ENCODE measurements around the gene RBM12.
A peak's percentile ranks its signal among the peaks of the same experiment; 100 is the strongest.

RBM12 gene

DNA sequence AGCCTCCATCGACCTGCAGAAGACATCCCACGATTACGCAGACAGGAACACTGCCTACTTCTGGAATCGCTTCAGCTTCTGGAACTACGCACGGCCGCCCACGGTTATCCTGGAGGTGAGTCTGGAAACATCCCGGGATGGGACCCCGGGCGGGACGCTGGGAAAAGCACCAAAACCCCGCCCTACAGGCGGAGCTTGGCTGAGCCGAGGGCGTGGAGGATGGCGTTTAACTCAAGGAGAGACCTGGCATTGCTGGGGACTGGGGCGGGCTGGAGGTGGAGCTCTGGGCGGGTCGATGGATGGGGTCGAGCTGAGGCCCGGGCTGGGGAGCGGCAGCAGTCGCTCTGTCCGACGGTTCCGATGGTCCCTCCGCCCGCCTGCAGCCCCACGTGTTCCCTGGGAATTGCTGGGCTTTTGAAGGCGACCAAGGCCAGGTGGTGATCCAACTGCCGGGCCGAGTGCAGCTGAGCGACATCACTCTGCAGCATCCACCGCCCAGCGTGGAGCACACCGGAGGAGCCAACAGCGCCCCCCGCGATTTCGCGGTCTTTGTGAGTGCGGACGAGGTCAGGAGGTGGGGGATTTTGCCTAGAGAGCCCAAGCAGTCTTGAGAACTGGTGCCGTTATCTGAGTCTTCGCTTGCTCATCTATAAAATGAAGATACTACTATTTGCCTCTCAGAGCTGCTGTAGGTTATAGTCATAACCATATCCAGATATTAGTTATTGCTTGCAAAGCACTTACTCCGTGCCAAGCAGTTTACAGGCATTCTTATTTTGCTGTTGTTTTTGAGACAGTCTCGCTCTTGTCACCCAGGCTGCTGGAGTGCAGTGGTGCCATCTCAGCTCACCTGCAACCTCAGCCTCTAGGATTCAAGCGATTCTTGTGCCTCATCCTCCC is 45.3 kb downstream of the RBM12 start:
- peak; percentile 89 for DNase-seq

DNA sequence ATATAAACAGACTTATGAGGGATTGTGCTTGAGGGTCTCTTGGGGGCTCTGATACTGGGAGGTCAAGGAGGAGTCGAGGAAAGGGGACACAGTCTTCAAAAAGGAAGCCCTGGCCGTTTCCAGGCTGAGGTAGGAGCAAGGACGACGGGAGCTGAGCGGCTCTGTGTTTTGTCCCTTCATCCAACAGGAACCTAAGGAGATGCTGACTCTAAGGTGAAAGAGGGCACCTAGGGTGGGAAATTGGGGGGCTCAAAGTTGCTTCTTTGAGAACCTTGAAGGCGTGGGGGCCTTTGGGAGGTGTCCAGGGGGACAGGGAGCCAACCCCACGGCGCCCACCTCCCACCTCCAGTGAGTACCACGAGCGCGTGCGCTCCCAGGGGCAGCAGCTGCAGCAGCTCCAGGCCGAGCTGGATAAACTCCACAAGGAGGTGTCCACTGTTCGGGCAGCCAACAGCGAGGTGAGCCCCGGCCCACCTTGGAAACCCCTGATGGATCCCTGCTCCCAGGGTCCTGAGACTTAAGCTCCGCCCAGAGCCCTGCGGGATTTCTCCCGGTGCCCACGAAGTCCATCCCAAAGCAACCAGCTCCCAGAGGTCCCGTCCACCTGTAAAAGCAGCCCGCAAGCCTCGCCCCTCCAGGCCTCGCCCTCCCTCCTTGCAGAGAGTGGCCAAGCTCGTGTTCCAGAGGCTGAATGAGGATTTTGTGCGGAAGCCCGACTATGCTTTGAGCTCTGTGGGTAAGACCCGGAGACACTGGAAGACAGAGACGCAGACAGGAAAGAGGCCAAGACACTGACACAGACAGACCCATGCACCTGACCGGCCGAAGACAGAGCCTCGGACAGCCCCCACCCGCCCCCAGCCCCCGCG is 46.2 kb downstream of the RBM12 start:
- DNase-seq = peak; percentile 31

DNA sequence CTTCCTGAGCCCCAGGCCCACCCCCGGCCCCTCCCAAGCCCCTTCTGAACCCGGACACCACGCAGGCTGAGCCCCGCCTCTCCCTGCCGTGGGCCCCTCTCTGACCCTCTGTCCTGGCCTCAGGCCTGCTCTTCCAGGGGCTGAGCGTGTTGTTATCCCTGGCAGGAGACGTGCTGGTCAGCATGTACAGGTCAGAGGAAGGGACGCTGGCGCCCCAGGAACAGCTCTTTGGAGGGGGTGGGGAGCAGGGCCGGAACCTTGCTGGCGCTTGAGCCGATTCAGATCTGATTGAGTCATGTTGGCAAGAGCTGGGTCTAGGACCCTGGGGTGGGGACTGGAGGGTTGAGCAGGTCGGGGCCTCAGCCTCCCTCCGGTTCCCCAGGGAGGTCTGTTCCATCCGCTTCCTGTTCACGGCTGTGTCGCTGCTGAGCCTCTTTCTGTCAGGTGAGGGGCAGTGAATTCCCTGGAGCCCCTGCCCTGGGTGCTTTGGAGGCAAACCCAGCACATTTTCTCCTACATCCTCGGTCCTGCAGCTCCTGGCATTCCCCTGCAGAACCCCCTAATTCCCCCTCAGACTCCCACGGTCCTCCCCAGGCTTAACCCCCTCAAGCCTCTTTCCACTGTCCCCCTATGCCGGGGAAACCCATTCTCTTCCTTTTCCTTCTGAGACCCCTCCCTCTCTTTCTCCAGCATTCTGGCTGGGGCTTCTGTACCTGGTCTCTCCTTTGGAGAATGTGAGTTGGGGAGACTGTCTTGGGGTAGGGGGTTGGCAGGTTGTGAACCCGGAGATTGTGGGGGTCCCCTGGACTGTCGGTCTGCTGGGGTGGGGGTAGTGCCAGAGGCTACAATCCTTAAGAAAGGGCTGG is 47.1 kb downstream of the RBM12 start:
- peak; percentile 84 for DNase-seq

DNA sequence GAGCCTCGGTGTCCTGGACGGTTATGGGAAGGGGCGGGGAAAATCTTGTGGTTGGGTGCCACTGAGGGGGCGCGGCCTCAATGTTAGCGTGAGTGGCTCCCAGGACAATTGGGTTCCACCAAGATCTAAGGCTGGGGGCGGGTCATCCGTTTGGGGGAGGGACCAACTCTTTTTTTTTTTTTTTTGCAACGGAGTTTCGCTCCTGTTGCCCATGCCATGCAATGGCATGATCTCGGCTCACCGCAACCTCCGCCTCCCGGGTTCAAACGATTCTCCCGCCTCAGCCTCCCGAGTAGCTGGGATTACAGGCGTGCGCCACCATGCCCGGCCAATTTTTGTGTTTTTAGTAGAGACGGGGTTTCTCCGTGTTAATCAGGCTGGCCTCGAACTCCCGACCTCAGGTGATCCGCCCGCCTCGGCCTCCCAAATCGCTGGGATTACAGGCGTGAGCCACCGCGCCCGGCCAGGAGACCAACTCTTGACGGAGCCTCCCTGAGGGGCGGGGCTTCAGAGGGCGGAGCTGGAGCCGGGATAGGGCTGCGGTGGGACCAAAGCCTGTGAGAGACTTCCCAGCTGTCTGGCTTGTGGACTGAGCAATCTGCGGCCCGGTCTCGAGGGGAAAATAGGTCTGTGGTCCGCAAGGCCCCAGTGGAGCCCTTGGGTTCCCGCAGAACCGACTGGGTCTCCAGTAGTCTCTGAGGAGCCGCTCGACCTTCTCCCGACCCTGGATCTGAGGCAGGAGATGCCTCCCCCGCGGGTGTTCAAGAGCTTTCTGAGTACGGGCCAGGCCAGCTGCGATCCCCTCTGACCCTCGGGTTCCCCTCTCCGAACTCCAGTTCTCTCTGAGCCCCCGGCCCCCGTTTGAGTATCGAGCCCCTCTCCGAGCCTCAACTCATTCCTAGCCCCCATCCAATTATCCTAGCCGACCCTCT is 48.0 kb downstream of the RBM12 start:
- DNase-seq = peak; percentile 93

DNA sequence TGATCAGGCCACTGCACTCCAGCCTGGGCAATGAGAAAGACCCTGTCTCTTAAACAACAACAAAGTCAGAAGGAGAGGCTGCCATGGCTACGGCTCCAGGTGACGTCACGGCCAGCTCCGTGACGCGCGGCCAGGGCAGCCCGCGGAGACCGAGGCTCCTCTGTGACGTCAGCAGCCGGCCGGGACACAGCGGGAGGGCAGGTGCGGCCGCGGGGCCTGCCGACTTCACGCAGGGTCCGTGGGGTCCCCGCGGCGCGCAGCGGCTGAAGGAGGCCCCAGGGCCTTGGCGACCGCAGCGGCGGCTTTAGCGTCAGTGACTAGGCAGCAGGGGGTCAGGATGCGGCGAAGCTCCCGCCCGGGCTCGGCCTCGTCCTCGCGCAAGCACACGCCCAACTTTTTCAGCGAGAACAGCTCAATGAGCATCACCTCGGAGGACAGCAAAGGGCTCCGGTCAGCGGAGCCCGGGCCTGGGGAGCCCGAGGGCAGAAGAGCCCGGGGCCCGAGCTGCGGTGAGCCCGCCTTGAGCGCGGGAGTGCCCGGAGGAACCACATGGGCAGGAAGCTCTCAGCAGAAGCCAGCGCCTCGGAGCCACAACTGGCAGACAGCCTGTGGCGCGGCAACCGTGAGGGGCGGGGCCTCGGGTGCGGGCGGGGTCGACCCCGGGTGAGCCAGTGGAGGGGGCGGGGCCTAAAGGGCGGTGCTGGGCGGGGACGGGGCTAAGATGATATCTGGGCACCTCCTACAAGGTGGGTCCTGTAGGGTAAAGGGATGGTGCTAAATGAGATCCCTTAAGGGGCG is 48.8 kb downstream of the RBM12 start, which contains the start of gene SPAG4:
TSS of gene SPAG4 (plus strand) at position 163 of the 798 bp plus-strand sequence. CDS start at position 338, 175 bp downstream.
- DNase-seq = peak; percentile 100

DNA sequence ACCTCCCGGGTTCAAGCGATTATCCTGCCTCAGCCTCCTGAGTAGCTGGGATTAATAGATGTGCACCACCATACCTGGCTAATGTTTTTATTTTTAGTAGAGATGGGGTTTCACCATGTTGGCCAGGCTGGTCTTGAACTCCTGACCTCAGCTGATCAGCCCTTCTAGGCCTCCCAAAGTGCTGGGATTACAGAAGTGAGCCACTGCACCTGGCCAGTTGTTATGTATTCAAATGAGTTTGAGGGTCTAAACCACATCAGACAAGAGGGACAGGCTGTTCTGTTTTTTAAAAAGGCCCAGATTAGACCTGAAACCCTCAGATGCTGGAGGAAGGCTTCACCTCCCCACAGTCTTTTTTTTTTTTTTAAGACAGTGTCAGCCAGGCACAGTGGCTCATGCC is 53.2 kb downstream of the RBM12 start:
- no peak for DNase-seq

DNA sequence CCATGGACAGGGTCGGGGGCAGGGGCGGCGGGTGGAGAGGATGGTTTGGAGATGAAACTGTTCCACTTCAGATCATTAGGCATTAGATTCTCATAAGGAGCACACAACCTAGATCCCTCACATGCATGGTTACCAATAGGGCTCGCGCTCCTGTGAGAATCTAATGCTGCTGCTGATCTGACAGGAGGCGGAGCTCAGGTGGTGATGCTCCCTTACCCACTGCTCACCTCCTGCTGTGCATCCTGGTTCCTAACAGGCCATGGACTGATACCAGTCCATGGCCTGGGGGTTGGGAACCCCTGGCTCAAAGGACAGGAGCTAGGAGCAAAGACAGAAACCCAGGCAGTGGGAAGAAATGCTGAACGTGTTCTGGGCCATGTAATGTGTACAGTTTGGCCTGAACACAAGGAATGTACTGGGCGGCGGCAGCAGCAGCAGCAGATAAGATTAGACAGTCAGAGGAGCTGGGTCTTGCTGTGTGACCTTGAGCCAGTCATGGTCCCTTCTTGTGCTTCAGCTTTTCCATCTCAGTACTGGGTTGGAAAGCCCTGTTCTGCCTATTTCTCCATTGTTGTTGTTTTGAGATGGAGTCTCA is 53.8 kb downstream of the RBM12 start:
- DNase-seq = no peak

DNA sequence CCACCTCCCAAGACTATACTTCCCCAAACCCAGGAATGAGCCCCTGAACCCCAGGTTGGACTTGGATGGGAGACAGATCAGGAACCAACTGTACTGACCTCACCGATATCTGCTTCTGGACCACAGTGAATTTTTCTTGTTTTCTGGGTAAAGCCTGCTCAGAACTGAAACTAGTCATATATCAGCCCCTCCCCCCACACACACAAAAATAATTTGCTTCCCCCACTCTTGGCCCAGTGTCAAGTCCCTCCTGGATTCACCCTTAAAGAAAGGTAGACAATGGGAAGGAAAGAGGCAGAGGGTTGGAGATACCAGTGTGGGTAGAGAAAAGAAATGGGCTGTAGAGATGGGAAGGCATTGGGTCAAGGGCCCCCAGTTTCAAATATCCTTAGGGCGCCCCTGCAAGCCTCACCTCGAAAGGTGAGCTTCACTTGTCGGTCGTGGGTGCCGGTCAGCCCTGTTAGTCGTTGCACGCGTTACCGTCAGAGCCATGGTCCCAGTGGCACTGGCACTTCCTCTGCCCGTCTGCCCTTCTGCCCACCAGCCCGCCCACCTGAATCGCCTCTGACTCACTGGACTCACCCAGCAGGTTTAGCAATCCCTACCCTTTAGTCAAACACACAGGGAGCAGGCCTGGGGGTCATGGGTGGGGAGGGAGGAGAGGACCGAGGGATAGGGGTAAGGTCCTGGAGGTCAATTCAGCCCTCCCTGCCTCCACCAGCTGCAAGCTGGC is 57.5 kb downstream of the RBM12 start:
- peak; percentile 55 for DNase-seq

DNA sequence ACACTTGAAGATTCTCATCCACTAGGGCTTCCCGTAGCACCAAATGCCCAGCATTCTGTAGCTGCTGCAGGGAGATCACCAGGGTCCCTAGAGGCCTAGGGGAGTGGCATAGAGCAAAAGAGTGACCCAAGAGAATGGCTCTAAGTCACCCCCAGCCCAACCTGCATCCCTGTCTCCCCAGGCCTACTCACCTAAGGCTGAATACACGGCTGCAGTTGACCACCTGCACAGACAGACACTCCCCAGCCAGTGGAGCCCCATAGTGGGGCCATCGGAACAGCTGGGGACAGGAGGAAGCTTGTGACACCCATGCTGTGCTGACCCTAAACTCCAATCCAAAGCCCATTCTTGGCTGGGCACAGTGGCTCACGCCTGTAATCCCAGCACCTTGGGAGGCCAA is 58.6 kb downstream of the RBM12 start:
- DNase-seq = no peak

DNA sequence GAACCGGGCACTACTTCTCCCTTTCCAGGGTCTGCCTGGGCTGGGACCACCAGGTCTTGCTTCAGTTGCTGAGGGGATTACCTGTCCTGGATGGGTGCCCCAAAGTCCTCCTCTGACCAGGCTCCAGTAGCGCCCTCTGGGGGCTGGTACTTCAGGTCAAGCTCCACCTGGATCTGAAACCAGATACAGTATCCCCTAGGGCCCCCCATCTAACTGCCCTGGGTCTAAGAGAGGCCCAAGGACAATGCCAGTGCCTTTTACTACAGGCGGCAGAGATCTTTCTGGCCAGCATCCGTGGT is 60.3 kb downstream of the RBM12 start:
- peak; percentile 17 for DNase-seq

DNA sequence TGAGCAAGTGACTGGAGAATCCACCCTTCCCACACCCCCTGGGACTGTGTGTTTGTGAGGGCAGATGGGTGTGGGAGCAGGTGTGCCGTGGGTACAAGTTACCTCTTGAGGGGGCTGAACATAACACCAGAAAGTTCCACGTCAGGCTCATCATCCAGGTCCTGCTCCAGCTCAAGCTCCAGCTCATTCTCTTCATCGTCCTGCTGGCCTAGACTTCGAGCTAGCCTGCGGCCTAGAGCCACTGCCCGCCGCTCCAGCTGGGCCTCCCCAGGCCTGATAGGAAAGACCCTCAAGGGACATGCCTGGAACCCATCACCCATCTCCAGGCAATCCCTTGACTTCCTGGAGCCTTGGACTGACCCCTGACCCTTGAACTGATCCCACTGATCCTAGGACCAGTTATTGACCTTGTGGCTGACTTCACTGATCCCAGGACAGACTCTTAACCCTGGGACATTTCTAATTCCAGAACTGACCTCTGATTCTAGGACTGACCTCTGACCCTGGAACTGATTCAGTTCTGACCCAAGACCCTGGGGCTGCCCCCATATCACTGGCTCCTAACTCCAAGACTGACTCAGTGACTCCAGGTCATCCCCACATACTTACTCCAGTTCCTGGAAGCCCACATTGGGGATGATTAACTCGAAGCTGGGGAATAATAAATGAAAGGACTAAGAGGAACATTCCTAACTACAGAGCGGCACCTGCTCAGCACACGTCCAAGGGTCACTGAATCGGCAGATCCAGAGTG is 60.8 kb downstream of the RBM12 start:
- DNase-seq = no peak

DNA sequence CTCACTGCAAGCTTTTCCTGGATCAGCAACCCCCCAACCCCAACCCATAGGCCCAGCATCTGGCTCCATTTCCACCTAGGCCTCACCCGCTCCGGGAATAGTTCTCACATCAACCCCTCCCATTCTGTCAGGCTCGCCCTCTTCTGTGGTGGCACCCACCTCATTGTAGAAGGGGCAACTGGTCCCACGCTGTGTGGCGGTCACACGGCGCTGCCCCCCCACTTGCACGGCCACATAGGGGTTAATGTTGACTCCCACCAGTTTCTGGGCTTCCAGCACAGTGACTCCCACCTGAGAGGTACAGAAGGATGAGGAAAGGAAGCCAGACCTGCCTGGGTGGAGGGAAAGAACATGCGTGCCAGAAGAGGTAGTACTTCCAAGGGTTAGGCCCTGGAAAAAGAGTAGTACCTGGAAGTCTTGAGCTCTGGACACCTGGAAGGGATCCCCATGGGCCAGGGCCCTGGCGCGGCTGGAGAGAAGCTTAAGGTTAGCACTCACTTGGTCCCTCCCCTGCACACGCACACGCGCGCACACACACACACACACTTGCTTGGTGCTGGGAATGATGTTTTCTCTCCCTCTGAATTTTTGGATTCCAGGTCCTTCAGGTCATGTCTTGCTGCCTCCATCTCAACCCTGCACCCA is 61.7 kb downstream of the RBM12 start:
- no peak for DNase-seq

DNA sequence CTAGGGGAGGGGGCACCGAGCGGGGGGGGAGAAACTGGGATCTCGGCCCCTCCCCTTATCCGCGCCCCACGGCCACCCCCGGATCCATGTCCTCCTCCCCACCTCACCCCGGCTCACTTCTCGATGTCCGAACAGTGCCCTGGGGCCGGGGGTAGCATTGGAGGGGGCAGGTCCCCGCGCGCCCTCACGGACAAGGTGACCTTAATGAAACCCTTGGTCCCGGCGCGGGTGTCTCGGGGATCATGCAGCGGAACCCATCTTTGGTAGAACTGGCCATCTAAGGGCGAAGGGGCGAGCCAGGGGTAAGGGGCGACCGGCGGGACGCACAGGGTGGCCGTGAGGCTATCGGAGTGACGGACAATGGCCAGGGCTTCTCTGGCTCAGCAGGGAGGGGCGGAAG is 62.7 kb downstream of the RBM12 start:
- no peak for DNase-seq

DNA sequence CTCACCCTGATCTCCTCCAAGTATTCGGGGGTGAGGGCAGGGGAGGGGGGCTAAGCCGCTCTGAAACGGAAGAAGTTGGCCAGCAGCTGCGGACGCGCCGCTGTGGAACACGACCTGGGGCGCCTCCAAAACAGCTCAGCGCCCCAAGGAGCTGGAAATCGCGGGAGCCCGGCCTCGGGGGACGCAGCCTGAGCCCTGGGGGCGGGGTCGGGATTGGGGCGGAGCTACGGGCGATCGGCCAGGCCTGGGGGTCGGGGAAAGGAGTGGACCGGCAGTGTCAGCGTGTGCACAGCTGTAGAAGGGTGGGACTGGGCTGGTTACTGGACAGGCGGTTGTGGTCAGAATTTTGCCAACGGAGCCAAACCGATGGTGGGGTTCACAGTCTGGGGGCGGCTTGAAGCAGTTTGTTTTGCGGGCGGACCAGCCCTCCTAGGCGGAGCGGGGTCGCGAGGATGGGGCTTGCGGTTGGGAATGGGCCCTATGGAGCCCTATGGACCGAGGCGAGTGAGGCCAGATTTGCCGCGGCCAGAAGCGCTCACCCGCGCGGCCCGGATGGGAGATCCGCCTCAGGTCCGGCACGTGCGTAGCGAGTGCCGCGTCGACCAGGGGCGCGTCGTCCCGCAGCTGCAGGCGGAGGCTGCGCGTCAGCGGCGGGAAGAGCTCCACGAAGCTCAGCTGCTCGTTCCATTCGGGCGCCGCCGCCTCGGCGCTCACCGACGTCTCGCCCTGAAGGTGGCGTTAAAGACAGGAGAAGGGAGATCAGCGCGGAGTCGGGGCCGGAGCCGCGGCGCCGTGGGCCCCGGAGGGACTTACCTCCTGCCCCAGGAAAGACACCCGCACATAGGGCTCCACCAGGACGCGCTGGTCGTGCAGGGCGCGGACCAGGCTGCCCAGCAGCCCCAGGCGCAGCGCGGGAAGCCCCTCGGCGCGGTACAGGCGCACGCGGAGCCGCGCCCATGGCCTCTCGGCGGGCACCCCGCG is 63.4 kb downstream of the RBM12 start:
- DNase-seq = peak; percentile 72

DNA sequence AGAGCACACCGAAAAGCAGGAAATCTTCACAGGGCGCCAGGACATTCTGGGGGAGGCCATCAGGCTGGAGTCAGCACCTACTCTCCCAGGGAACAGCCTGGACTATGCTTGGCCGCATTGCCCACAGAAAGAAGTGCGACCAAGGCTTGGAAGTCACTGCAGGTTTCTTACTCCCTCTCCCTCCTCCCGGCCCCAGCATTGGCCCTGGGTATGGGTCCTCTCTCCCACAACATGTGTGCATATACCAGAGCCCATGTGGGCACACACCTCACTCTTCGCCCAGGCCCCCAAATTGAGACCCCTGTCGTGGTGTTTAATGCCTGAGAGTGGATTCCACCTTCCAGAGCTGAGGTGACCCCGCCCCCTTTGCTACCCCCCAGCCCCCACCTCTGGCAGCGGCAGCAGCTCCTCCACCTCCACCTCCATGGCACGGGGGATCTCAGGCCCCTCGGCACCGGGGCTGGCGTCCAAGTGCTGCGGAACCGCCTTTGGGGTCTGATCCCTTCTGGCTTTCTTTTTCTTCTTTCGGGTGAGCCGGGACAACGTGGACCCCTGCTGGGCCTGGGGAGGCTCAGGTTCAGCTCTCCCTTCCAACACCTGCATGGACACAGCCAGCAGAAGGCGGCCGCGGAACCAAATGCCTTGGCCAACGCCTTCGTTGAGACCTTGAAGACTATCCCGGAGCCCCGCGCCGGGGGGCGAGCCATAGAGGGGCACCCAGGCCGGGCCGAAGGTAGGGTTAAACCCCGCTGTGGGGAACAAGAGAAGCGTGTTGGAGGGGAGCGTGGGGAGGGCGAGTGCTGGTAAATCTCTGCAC is 64.3 kb downstream of the RBM12 start:
- no peak for DNase-seq

DNA sequence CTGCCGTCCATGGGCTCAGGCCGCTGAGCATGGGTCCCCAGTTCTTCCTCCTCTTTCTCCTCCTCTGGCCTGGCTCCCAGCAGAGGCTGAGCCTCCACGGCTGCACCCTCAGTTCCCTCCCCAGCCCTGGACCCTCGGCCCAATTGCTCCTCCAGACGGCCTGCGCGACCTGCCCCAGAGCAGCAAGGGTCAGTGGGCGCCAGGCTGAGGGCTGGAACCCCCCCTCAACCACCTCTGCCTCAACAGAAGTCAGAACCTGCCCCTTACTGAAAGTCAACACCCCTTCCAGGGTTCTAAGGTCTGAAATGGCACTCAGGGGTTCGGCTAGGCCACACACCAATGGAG is 65.0 kb downstream of the RBM12 start:
- no peak for DNase-seq

All from OCI-M1 (cell line).